ENCODE results near the gene ADH6. TPM values are rescaled to one million over a fixed set of nuclear protein-coding genes. Genes with fewer than 3 reads are reported as not detected.
"Not testable (repeated sequence)": the region's sequence is repeated elsewhere in the genome, so short reads cannot be mapped to it uniquely, and the experiment has no call there.

The ADH6 gene
- total RNA-seq: not detected in 2 replicates

DNA sequence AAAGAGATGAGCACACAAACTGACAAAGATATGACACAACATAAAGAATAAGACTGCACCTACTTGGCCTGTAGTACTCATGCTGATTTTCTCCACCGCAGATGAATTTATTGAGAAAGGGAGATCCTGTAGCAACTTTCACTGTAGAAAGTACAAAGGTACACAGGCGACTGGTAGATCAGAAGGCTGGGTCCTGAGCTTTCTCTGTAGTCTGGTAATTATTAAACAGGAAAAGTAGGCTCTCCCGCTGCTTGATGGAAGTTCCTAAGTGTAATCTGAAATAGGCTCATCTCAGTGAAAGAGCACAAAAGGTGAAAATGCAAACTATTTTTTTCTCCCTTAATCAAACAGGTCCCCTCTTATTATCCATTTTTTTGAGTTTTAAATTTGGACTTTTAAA is at the start of gene ADH6:
Gene ADH6 (minus strand): TSS at position 175 of the 400 bp plus-strand sequence. CDS start 94 bp downstream, at position 81.
- DNase-seq: no peak

- no peak for DNase-seq
These were observed 45.9 kb upstream of the ADH6 start for GRCh38 chr4:99264927-99265326.

- no peak for DNase-seq
These were observed 33.7 kb upstream of the ADH6 start for GRCh38 chr4:99252746-99253145.

DNA sequence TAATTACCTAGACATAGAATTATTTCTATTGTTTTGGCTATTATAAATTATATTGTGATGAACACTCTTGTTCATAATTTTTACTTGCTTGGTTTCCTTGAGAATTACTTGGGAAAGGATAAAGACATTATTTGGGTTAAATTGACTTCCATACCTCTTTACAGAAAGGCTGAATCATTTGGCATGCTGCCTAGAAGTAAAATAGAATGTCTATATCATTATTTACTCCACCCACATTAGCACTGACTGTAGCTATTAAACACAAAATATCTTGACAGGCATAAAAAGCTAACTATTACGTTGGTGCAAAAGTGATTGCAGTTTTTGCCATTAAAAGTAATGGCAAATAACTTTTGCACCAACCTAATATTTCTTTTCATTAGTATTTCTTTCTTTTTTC is 29.7 kb upstream of the ADH6 start:
- DNase-seq: no peak

GRCh38 chr4:99235955-99236354 is 16.9 kb upstream of the ADH6 start:
- DNase-seq: no peak

DNA sequence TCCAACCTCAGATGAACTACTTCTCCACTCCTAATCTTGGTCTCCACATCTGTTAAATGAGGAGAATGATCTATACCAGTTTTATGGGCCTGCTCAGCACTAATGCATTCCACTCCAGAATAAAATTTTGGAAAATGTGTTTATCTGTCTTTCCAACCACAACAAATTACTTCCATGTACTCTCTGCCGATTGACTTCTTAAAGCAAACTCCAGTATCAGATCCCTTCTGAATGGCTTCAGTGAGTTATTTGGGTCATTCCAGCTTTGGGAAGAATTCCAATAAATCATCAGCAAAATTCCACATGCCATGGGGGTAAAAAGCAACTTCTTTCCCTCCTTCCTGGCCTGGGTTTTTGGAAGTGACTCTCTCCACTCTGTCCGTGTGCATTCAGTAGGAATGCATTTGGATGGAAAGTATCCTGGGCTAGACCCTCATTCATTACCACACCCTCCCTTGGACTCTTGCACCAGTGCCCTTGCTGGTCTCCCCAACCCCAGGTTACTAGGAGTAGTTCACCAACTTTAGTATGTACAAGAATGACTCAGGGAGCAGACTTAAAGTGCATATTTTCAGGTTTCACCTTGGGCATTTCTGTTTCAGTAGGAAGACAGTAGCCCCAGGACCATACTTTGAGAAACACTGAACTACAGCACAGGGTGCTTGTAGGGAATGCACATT is 15.4 kb upstream of the ADH6 start:
- no peak for DNase-seq

DNA sequence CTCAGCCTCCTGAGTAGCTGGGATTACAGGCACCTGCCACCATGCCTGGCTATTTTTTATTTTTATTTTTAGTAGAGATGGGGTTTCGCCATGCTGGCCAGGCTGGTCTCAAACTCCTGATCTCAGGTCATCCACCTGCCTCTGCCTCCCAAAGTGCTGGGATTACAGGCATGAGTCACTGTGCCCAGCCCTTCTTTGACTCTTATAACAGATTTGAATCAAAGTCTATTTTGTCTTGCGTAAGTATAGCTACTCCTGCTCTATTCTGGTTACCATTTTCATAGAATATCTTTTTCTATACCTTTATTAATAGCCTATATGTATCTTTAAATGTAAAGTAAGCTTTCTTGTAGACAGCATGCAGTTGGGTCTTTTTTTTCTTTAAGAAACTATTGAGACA is 14.4 kb upstream of the ADH6 start:
- DNase-seq: not testable (repeated sequence)

DNA sequence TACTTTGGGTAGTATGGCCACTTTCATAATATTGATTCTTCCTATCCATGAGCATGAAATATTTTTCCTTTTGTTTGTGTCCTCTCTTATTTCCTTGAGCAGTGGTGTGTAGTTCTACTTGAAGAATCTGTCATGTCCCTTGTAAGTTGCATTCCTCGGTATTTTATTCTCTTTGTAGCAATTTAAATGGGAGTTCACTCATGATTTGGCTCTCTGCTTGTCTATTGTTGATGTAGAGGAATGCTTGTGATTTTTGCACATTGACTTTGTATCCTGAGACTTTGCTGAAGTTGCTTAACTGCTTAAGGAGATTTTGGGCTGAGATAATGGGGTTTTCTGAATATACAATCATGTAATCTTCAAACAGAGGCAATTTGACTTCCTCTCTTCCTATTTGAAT is 9.7 kb upstream of the ADH6 start:
- DNase-seq: not testable (repeated sequence)

DNA sequence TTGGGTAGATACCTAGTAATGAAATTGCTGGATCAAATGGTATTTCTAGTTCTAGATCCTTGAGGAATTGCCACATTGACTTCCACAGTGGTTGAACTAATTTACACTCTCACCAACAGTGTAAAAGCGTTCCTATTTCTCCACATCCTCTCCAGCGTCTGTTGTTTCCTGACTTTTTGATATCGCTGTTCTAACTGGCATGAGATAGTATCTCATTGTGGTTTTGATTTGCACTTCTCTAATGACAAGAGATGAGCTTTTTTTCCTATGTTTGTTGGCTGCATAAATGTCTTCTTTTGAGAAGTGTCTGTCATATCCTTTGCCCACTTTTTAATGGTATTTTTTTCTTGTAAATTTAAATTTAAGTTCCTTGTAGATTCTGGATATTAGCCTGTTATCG is 8.6 kb upstream of the ADH6 start:
- not testable (repeated sequence) for DNase-seq

DNA sequence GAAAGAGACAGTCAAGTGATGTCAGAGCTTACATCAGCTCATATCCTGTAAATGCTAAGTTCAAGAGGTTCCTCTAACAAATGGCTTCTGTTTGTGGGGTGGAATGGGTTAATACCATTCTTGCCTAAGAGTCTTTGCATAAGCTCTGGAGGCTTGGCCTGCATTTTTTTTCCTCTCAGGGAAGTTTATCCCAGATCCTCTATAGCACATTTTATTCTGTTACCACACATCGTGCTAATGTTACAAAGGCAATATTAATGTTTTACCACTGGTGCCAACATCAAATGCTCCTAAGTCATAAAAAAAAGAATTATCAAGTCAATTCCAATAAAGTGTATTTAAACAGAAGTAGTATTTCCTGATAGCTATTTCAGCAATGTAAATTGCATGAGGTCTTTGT is 2.9 kb upstream of the ADH6 start:
- DNase-seq: no peak

GRCh38 chr4:99219479-99219878 is 433 bp upstream of the ADH6 start:
- DNase-seq: no peak

GRCh38 chr4:99215521-99215920 is 3.5 kb downstream of the ADH6 start:
- no peak for DNase-seq

- DNase-seq: no peak
These were observed 8.3 kb downstream of the ADH6 start for GRCh38 chr4:99210789-99211188.

DNA sequence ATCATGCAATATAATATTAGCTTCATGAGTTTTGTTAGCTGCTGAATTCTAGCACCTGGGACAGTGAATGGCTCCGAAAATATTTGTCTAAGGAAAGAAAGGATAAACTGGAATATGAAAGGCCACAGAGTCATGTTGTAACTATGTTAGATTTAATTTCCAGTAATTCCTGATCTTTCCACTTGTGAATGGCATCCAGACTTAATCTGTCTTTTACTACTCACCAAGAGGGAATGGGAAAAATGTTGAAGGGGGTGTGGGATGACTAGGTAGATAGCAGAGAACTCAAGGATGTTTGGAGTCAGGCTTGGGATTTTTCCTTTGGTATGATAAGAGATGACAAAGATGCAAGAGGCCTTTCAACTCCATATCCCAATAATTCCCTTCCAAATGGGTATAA is 9.4 kb downstream of the ADH6 start:
- no peak for DNase-seq

DNA sequence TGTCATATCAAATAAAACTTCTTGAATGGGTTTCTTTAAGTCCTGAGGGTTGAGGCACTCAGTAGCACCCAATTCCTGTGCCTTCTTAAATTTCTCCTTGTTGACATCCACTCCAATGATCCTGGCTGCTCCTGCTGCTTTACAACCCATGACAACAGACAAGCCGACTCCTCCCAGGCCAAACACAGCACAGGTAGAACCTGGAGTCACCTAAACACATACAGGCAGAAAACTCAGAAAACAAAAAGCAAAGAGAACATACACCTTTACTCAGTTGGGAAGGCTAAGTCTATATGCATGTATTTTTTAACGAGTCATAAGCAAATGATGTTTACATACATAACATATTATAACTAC is 10.3 kb downstream of the ADH6 start:
- no peak for DNase-seq

DNA sequence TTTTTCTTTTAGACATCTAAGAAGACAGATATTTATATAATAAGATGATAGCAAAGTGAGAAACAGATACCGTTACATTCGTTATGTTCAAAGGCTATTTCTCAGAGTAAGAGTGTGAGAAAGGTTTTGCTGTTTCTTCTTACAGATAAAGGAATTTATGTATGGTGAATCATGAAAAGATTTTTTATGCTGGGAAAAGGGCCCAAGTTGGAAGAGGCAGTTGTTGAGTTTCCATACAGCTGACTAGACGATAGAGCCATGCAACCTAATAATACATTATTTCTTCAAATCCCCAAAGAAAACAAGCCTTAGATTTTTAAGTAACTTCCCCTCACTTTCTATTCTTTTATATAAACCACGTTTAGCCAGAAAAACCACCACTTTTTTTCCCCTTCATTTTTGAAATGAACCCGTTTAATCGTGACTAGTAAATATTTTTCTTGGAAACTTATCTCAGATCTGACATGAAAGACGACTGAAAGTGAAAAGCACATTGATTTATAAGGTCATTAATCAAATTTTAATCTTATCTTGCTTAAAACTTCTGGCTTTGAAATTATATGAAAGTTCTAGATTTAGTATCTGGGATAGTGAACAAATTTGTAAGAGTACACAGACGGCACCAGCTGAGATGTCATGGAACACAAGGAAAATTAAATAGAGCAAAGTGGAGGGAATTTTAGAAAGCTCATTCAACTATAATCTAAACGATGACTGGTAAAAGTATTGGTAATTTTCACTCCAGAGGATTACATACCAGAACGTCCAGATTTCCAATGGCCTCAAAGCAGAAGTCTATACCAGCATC is 10.9 kb downstream of the ADH6 start:
- DNase-seq: no peak

GRCh38 chr4:99207069-99207743 is 11.8 kb downstream of the ADH6 start:
- no peak for DNase-seq

DNA sequence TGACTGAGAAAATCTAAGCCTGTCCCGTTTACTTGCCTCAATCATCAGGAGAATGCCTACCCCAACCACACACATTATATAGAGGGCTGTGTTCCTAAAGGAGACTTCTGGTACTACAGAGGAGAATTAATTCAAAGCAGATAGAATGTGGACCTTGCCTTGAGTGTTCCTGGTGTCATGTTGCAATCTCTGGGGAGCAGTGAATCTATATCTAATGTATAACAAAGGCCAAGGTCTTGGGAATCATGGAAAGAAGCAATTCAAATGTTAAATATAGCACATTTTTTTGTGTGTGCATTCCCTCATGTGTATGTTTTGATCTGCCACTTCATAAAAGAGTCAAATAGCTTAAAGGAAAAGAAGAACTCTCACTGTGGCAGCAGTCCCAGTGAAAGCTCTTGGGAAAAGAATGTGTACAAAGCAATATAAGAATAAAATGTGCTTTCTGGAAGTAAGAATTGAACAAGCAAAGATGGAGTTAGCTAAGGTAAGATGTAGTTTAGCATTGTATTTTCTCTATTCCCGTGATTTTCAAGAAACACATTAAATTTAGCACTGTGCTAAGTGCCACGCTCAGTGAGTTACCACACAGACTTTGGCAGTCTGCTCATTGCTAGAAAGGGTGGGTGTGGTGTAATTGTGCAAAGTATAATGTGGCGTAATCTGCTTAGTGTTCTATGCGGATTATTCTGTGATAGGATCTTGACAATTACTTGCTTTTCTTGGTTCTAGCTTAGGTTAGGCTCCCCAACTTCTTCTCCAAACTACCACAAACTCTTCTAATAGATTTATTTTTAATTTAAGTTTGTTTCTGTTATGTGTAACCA is 13.7 kb downstream of the ADH6 start:
- no peak for DNase-seq

DNA sequence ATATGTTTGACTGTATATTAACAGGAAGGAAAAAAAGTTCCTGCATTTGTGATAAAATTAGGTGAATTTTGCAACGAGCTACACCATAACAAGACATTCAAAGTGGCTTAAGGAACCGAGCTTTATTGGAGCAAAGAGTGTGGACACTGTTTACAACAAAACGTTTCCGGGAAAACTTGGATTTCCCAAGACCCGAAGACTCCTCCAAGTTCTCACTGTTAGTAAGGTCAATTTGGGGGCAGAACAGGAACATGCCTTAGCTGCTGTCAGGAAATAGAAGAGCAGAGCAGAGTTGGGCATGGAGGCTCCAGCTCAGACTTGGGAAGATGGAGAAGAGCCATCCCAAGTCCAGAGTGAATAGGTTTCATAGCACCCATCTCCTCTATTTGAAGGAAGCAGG is 16.5 kb downstream of the ADH6 start:
- DNase-seq: no peak

DNA sequence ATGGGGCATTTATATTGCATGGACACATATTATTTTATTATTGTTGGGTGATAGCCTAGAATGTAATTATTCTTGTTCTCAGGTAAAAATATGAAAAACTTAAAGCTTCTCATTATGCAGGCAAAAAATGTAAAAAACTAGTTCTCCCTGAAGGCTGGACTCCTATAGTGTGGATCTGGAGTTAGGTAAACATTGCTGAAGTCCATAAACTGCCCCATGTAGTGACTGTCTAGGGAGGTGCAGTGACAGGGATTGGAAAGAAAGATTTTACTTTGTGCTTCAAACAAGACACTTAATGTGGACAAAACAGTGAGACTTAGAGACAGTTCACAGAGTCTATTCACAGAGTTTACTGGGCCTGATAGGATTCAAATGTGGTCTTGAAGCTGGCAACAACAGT is 17.0 kb downstream of the ADH6 start:
- DNase-seq: no peak

- no peak for DNase-seq
These were observed 17.4 kb downstream of the ADH6 start for GRCh38 chr4:99201690-99202089.

DNA sequence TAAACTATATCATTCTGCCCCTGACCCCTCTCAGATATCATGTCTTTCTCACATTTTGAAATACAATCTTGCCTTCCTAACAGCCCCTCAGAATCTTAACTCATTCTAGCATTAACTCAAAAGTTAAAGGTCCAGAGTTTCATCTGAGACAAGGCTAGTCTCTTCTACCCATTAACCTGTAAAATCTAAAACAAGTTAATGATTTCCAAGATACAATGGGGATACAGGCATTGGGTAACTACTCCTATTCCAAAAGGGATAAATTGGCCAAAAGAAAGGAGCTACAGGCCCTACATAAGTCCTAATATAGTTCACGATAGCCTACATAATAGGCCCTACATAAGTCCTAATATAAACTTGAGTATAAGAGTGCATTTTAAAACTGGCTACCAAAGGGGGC is 18.9 kb downstream of the ADH6 start:
- DNase-seq: no peak

DNA sequence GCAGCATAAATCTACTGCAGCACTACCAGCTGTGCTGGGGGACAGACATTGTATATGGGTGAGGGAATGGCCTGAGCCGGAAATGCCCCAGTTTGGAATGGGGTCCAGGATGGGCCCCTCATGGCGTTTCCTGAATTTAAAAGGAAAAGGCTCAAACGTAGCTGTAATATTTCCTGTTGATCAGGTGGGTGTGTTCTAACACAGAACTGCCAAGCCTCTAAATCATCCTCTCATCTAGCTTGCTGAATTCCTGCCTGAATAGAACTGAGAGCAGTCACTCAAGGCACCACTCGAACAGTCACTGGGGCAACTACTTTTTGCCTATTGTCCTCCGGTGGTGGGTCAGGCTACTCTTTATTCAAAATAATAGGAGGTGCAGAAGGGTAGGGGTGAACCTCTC is 28.7 kb downstream of the ADH6 start:
- no peak for DNase-seq
